HG03457 (cell line): ENCODE measurements around the gene TSPEAR.

ENCODE experiments used
- ATAC-seq: cut with Tn5 transposase; IDR thresholded peaks from one replicate; pipeline ENCODE4 v1.9.1; 2021; ENCODE audit warnings: moderate number of reproducible peaks; ENCODE audit not compliant: unreplicated experiment

TSPEAR gene

GRCh38 chr21:44458971-44459711 lies 252.2 kb downstream of the TSPEAR start:
- no peak for ATAC-seq

- no peak for ATAC-seq
Observed at GRCh38 chr21:44456915-44457736, 254.2 kb downstream of the TSPEAR start.

GRCh38 chr21:44456214-44456914 lies 255.0 kb downstream of the TSPEAR start:
- no peak for ATAC-seq

DNA sequence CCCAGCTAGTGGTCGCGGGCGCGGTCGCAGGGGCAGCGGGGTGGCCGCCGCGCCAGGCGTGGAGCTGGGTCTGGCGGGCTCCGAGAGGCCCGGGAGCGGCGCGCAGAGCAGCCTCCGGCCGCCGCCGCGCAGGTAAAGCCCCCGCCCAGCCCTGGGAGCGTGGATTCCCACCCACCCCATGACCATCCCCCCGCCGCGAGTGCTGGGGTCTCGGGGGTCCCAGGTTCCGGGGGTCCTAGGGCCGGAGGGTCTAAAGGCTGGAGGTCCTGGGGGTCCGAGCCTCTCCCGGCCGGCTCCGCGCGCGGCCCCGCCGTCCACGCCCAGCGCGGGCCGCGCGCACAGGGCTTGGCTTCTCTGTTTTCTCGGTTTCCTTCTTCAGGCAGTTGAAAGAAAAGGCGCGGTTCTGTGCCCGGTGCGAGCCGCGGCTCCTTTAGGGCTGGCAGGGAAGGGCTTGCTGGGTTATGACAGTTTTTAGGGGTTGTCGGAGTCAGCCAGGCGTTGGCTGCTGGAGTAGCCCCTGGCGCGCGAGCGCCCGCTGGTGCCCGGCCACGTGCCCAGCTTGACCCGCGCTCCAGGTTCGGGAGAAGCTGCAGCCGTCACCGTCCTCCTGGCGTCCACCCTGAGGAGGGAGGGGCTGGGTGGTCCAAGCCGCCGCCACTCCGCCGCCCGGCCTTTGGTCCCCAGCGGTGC lies 255.7 kb downstream of the TSPEAR start:
- ATAC-seq, result no peak

GRCh38 chr21:44454747-44455523 lies 256.4 kb downstream of the TSPEAR start, which contains the start of gene LRRC3:
TSS of gene LRRC3 (plus strand) at chr21:44455510. CDS start at chr21:44456645, 1,135 bp downstream.
- no peak for ATAC-seq

DNA sequence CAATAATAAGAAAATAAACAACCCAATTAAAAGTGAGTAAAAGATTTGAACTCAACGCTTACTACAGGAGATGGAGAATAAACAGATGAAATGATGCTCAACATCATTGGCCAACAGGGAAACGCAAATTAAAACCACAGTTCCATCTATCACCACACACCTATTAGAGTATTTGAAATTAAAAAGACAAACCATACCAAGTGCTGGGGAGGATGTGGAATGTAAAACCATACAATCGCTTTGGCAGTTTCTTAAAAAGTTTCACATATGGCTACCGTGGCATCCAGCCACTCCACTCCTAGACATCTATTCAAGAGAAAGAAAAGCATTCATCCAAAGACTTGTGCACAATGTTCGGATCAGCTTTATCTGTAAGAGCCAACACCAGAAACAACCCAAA lies 257.3 kb downstream of the TSPEAR start:
- ATAC-seq, result no peak

DNA sequence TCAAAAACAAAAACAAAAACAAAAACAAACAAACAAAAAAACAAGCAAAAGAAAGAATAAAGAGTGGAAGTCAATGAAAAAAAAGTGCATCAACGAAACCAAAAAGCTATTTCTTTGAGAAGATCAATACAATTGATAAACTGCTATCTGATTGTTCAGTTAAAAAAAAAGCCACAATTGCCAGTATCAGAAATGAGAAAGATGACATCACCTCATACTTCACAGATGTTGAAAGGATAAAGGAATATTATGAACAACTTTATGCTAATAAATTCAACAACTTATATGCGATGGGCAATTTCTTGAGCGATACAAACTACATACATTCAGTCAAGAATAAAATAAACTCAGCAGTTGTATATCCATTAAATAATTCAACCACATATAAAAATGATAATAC lies 258.3 kb downstream of the TSPEAR start:
- no peak for ATAC-seq

GRCh38 chr21:44450999-44451398 lies 260.4 kb downstream of the TSPEAR start:
- ATAC-seq, result no peak

DNA sequence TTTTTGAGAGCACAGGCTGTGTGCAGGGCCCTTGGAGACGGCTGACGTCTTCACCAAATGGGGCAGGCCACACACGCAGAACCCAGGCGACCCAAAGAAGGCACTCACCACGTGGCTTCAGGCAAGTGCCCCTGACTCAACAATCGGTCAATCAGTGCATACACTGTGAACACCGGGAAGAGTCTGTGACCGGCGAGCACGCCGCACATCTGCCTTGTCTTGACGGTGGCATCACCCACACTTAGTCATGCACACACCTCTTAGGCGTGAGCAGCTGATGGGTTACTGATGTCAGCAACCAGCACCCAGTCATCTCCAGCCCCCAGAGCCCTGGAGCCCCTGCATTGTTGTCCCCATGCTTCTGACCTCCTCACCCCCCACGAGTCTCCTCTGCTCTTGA lies 261.0 kb downstream of the TSPEAR start:
- no peak for ATAC-seq

- ATAC-seq, result no peak
Observed at GRCh38 chr21:44449473-44450363, 261.7 kb downstream of the TSPEAR start.

DNA sequence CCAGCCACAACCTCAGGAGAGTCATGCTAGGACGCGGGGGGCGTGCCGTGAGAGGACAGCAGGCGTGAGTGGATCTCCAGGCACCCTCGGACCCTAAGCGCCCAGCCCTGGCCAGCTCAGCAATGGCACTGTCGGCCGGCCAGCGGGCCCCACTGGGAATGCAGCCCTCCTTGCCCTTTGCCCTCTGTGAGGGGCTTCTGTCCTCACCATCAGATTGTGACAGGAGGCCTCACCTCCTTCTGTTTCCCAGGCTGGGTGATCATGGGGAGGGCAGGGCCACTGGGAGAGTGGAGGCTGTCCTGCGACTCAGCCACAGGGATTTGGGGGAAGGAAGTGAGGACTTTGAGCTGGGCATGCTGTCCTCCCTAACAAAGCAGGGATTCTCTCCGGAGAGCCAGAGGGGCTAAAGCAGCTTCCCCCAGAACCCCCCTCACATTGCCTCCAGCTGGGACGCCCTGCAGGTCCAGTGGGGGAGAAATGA lies 262.7 kb downstream of the TSPEAR start:
- ATAC-seq, result no peak
